ENCODE data around the gene KCTD15.

The KCTD15 gene

DNA sequence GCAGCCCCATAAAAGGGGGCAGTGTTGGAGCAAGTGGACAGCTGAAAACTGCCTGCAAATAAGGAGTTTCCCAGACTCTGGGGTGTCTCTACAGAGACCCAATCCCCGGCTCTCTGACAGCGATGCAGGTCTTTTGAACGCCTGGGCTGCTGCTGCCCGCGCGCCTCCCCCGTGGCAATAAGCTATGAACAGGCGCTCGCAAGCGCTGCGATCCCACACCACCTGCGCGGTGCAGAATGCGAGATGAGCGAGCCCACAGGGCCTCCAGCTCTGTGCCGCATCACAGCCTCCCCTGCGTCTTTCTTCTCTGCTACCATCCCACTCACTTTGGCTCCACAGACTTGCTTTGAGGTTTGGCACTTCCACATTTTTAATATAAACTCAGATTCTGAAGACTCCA is 62.3 kb downstream of the KCTD15 start:
- DNase-seq (ENCODE audit: low read depth in 2 of 2): no peak

GRCh38 chr19:33860312-33861090 is 63.8 kb downstream of the KCTD15 start:
- no peak for DNase-seq (ENCODE audit: low read depth in 2 of 2)

- no peak for DNase-seq (ENCODE audit: low read depth in 2 of 2)
These were observed 65.3 kb downstream of the KCTD15 start for GRCh38 chr19:33861950-33862349.

DNA sequence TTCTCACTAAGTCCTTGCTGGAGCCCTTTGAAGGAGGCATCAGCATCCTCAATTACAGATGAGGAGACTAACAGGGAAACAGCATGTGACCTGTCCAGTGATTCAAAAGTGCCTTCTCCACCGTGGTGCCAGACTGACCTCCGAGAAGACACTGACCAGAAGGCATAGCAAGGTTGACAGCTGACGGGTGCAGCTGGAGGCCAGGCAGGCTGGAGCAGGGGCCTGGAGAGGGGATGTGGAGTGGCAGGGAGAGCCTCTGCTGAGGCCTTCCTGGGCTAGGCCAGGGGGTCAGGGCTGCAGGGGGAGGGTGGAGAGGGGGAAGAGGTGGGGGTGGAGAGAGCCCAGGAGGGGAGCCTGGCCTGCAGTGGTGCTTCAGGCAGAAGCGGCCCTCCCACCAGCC is 66.3 kb downstream of the KCTD15 start:
- no peak for DNase-seq (ENCODE audit: low read depth in 2 of 2)

GRCh38 chr19:33863436-33863835 is 66.8 kb downstream of the KCTD15 start:
- DNase-seq (ENCODE audit: low read depth in 2 of 2): no peak

- no peak for DNase-seq (ENCODE audit: low read depth in 2 of 2)
These were observed 67.7 kb downstream of the KCTD15 start for GRCh38 chr19:33864311-33864850.

- DNase-seq (ENCODE audit: low read depth in 2 of 2): no peak
These were observed 68.6 kb downstream of the KCTD15 start for GRCh38 chr19:33865306-33865705.

All from activated CD4-positive, alpha-beta T cell treated with anti-CD3 and anti-CD28 coated beads for 24 hours (primary cell).